ENCODE measurements around the gene APH1B. TPM values are rescaled to one million over a fixed set of nuclear protein-coding genes. Genes with fewer than 3 reads are reported as not detected.

APH1B gene
- total RNA-seq, 1 donor from 2014 or later: 6.2 TPM

GRCh38 chr15:63322541-63322940, 45.1 kb downstream of the APH1B start:
- DNase-seq: peak; percentile 45
- TF ChIP-seq CTCF (IDR thresholded peaks at IDR 0.05; ENCODE audit: borderline replicate concordance): no peak
- Histone ChIP-seq H3K9me3 (replicated peaks) (no peaks in the 10 kb centered on the region), H3K27ac (replicated peaks) (no peak overlapping the region), H3K36me3 (no peaks in the 10 kb centered on the region), H3K4me1 (no peaks in the 10 kb centered on the region), H3K27me3 (ENCODE audit: low read depth) (no peaks in the 10 kb centered on the region), H3K4me3 (no peak overlapping the region)
- intact Hi-C loops (cut with micrococcal nuclease): no loop called here

GRCh38 chr15:63323798-63324563, 46.6 kb downstream of the APH1B start:
- no peak for TF ChIP-seq CTCF (IDR thresholded peaks at IDR 0.05; ENCODE audit: borderline replicate concordance)
- Histone ChIP-seq H3K4me1 (no peaks in the 10 kb centered on the region), H3K27me3 (ENCODE audit: low read depth) (no peaks in the 10 kb centered on the region), H3K4me3 (no peak overlapping the region), H3K36me3 (no peaks in the 10 kb centered on the region), H3K27ac (replicated peaks) (no peak overlapping the region), H3K9me3 (replicated peaks) (no peaks in the 10 kb centered on the region)
- no peak for DNase-seq
- intact Hi-C loops (cut with micrococcal nuclease): no loop called here

GRCh38 chr15:63324770-63325169, 47.4 kb downstream of the APH1B start:
- intact Hi-C loops (cut with micrococcal nuclease): no loop called here
- H3K27ac ChIP-seq (replicated peaks): no peak overlapping the region

GRCh38 chr15:63327648-63328421, 50.4 kb downstream of the APH1B start:
- Histone ChIP-seq H3K27me3 (ENCODE audit: low read depth) (no peaks in the 10 kb centered on the region), H3K4me3 (no peak overlapping the region), H3K27ac (replicated peaks) (no peak overlapping the region), H3K4me1 (no peaks in the 10 kb centered on the region), H3K9me3 (replicated peaks) (no peaks in the 10 kb centered on the region), H3K36me3 (no peaks in the 10 kb centered on the region)
- no peak for DNase-seq
- intact Hi-C loops (cut with micrococcal nuclease): no loop called here
- TF ChIP-seq CTCF (IDR thresholded peaks at IDR 0.05; ENCODE audit: borderline replicate concordance): no peak

More at GRCh38 chr15:63324770-63325169, 47.4 kb downstream of the APH1B start:
- Histone ChIP-seq H3K4me1 (no peaks in the 10 kb centered on the region), H3K27me3 (ENCODE audit: low read depth) (no peaks in the 10 kb centered on the region), H3K9me3 (replicated peaks) (no peaks in the 10 kb centered on the region), H3K36me3 (no peaks in the 10 kb centered on the region), H3K4me3 (no peak overlapping the region)
- TF ChIP-seq CTCF (IDR thresholded peaks at IDR 0.05; ENCODE audit: borderline replicate concordance): no peak
- DNase-seq: no peak

- no peaks in the 10 kb centered on the region for H3K4me1 ChIP-seq
- DNase-seq: no peak
- no peak overlapping the region for H3K27ac ChIP-seq (replicated peaks)
- H3K9me3 ChIP-seq (replicated peaks): no peaks in the 10 kb centered on the region
- intact Hi-C loops (cut with micrococcal nuclease): no loop called here
- H3K4me3 ChIP-seq: no peak overlapping the region
- no peaks in the 10 kb centered on the region for H3K27me3 ChIP-seq (ENCODE audit: low read depth)
- H3K36me3 ChIP-seq: no peaks in the 10 kb centered on the region
- no peak for TF ChIP-seq CTCF (IDR thresholded peaks at IDR 0.05; ENCODE audit: borderline replicate concordance)
These were observed 52.4 kb downstream of the APH1B start for GRCh38 chr15:63329567-63330350.

Data from left ventricle myocardium inferior (tissue), 1 donor.